Testis (tissue), 2 donors: ENCODE results near the gene ABHD6.
"Not testable (repeated sequence)": the region's sequence is repeated elsewhere in the genome, so short reads cannot be mapped to it uniquely, and the experiment has no call there.

ENCODE experiments used
- CTCF ChIP-seq, 3 experiments: fragments of 450-650 bp in 2 of 3; fragments of 200-600 bp in 1 of 3; sonication (generic) in 1 of 3; IDR thresholded peaks; one replicate each; pipeline ENCODE4 v1.5.1; 2016 to 2019; ENCODE audit warnings: antibody characterized with exemption in 3 of 3, mild to moderate bottlenecking in 2 of 3, moderate library complexity in 1 of 3
- POLR2A ChIP-seq: fragments of 450-650 bp; IDR thresholded peaks from one replicate; pipeline ENCODE4 v1.6.1; 2017; ENCODE audit warnings: antibody characterized with exemption, mild to moderate bottlenecking, moderate library complexity

- not testable (repeated sequence) for TF ChIP-seq CTCF (IDR thresholded peaks at IDR 0.05); POLR2A
Observed at GRCh38 chr3:58242860-58243259, 5.3 kb downstream of the ABHD6 start.
